HepG2 (cell line): Measurements from ENCODE around the gene VASH2. TPM values are rescaled to one million over a fixed set of nuclear protein-coding genes. Genes with fewer than 3 reads are reported as not detected.

Experiments
- ATAC-seq: fragments of 200-7000 bp; cut with Tn5 transposase; 3 replicates; pipeline ENCODE4 v1.9.1; 2020; ENCODE audit warnings: mild to moderate bottlenecking, moderate library complexity
- BruUV-seq: library from RNA; stranded (reverse); fragments of 400-500 nt; replicated peaks from 2 replicates; lab custom pipeline; 2021; lab: Mats Ljungman, UMichigan
- CTCF ChIA-PET: fragments of 300-600 bp; formaldehyde crosslinking; extraction: SDS; loops from one replicate; lab custom pipeline; 2021; ENCODE audit warnings: low total read pairs, inconsistent platforms, low intra/inter-chr PET ratio; lab: Yijun Ruan, JAX
- POLR2A ChIA-PET: fragments of 350-600 bp; sonication (Branson Sonifier 250); formaldehyde crosslinking; loops from one replicate; lab custom pipeline; 2020; ENCODE audit warnings: antibody characterized with exemption, inconsistent platforms; lab: Yijun Ruan, JAX
- DNase-seq: peaks from one replicate; pipeline ENCODE4 v3.0.0-alpha.2; 2015; ENCODE audit warnings: low spot score
- FAIRE-seq: peaks from 3 replicates; lab custom pipeline; 2011; peaks lifted over from hg19 to GRCh38; lab: Jason Lieb, UNC
- H2AFZ ChIP-seq: one replicate; pipeline ENCODE4 v1.6.1; 2011; ENCODE audit warnings: low read length, inconsistent platforms
- H3K27ac ChIP-seq: fragments of 300-600 bp; 3 replicates; pipeline ENCODE4 v1.8.0; 2011; ENCODE audit warnings: mixed run types, mild to moderate bottlenecking, mixed read lengths, low read length, inconsistent platforms; ENCODE audit not compliant: insufficient read depth; ENCODE audit errors: extremely low read length
- H3K27me3 ChIP-seq, 2 experiments: fragments of 200-600 bp in 1 of 2; 2 replicates in 1 of 2; 3 replicates in 1 of 2; pipeline versions ENCODE4 v1.6.0 to v1.8.0; 2011; ENCODE audit warnings: low read length in 2 of 2, mild to moderate bottlenecking in 2 of 2, moderate library complexity in 2 of 2, inconsistent platforms in 1 of 2; ENCODE audit not compliant: insufficient read depth in 2 of 2, control insufficient read depth in 1 of 2
- H3K36me3 ChIP-seq, 2 experiments: fragments of 200-600 bp in 1 of 2; replicated peaks in 1 of 2; 2 replicates in 1 of 2; 3 replicates in 1 of 2; pipeline versions ENCODE4 v1.5.1 to v1.8.0; 2011; ENCODE audit warnings: low read length in 2 of 2, inconsistent platforms in 1 of 2; ENCODE audit not compliant: insufficient read depth in 2 of 2, control insufficient read depth in 1 of 2
- H3K4me1 ChIP-seq: 2 replicates; pipeline ENCODE4 v1.5.1; 2012; ENCODE audit warnings: low read length, inconsistent platforms; ENCODE audit not compliant: insufficient read depth
- H3K4me2 ChIP-seq: 2 replicates; pipeline ENCODE4 v1.6.0; 2011; ENCODE audit warnings: low read depth, low read length, inconsistent platforms
- H3K4me3 ChIP-seq, 3 experiments: fragments of 200-600 bp in 1 of 3; sonication (generic), shearing (Covaris generic) in 1 of 3; replicated peaks in 1 of 3; 2 replicates each; pipeline ENCODE4 v1.5.1; 2011 to 2016; ENCODE audit warnings: low read length in 3 of 3, inconsistent platforms in 2 of 3, low read depth in 2 of 3, mild to moderate bottlenecking in 2 of 3, control low read depth in 1 of 3, mixed read lengths in 1 of 3; ENCODE audit not compliant: insufficient read depth in 1 of 3
- H3K79me2 ChIP-seq: one replicate; pipeline ENCODE4 v1.6.1; 2011; ENCODE audit warnings: low read length, inconsistent platforms; ENCODE audit not compliant: insufficient read depth
- H3K9ac ChIP-seq: 2 replicates; pipeline ENCODE4 v1.6.0; 2011; ENCODE audit warnings: mild to moderate bottlenecking, low read depth, low read length, inconsistent platforms; ENCODE audit not compliant: insufficient read depth
- H3K9me3 ChIP-seq: 2 replicates; pipeline ENCODE4 v1.5.1; 2012; ENCODE audit warnings: mild to moderate bottlenecking, low read length
- H4K20me1 ChIP-seq: 2 replicates; pipeline ENCODE4 v1.6.0; 2011; ENCODE audit warnings: inconsistent platforms, mild to moderate bottlenecking, low read length, moderate library complexity; ENCODE audit not compliant: insufficient read depth
- GMEB2 ChIP-seq: IDR thresholded peaks from 2 replicates; pipeline ENCODE4 v1.6.1; 2016; ENCODE audit warnings: missing biosample characterization, missing genetic modification reagents, low read depth
- MAFF ChIP-seq: IDR thresholded peaks from 2 replicates; pipeline ENCODE4 v1.6.1; 2011; ENCODE audit warnings: low read depth, low read length, improper control_type of control experiment
- MAFK ChIP-seq, 2 experiments: IDR thresholded peaks in 1 of 2; conservative IDR thresholded peaks in 1 of 2; 2 replicates each; pipeline ENCODE4 v1.6.1; 2011; ENCODE audit warnings: improper control_type of control experiment in 2 of 2, low read length in 2 of 2
- PBX3 ChIP-seq: sonication (generic); formaldehyde crosslinking; IDR thresholded peaks from 2 replicates; pipeline ENCODE4 v1.8.1; 2023; ENCODE audit warnings: missing genetic modification reagents, inconsistent platforms, borderline replicate concordance
- ZNF772 ChIP-seq: sonication (generic); formaldehyde crosslinking; IDR thresholded peaks from 2 replicates; pipeline ENCODE4 v1.5.0; 2020; ENCODE audit warnings: mild to moderate bottlenecking, missing genetic modification reagents
- WGBS: methylation state at CpG from one replicate; pipeline ENCODE4 v1.1.6; 2017; ENCODE audit warnings: low lambda C conversion rate; 5-methylcytosine and 5-hydroxymethylcytosine counted together
- in situ Hi-C: cut with HindIII; loops from 2 replicates; pipeline ENCODE4 v1.10.0; 2017; ENCODE audit warnings: low pct_unique_long_range_greater_than_20kb; ENCODE audit not compliant: extremely low pct_ligation_motif_present
- intact Hi-C: fragments of 100-400 bp; cut with micrococcal nuclease; formaldehyde crosslinking; loops from one replicate; pipeline ENCODE4 v1.10.0; 2022; ENCODE audit not compliant: unreplicated experiment
- polyA plus RNA-seq, 8 experiments: library from polyadenylated mRNA; depleted of rRNA in 3 of 8; stranded (reverse) in 7 of 8; unstranded in 1 of 8; fragments of >200 nt; fragmentation: Illumina TruSeq in 4 of 8; extraction: Trizol in 4 of 8; gene quantifications; 2 replicates each; pipeline versions ENCODE4 v1.2.1 to v1.2.3, GENCODE V29; 2011 to 2016; ENCODE audit warnings: low read depth in 4 of 8, missing spikeins in 1 of 8, mixed read lengths in 1 of 8; ENCODE audit not compliant: insufficient read depth in 1 of 8
- total RNA-seq, 5 experiments: library from RNA; depleted of rRNA; stranded (reverse); fragments of >200 nt; fragmentation: Illumina TruSeq; extraction: Trizol; gene quantifications; 2 replicates each; pipeline ENCODE4 v1.2.3, GENCODE V29; 2016; ENCODE audit warnings: low read depth in 1 of 5

VASH2 gene
- total and polyA plus RNA-seq, 2 of the 13 experiments (the other 11 are each of a cell fraction or from before 2014, with no cell fraction given) = 0.44 to 1.00 TPM

GRCh38 chr1:212926372-212926771 lies 24.0 kb upstream of the VASH2 start (continued):
- TF ChIP-seq GMEB2 (CRISPR knock-in tag) (no peak), ZNF772 (CRISPR knock-in tag) (no peak)

- CTCF ChIA-PET = no interaction called here
- DNase-seq = no peak
- peak; percentile 61 for ATAC-seq
- Histone ChIP-seq H3K27ac (no peak overlapping the region), H4K20me1 (no peaks in the 10 kb centered on the region), H3K36me3 (no peaks in the 10 kb centered on the region), H3K4me1 (peaks cover 35% of the 10 kb centered on the region), H3K9ac (no peak overlapping the region), H2AFZ (peak overlapping the region; percentile 78), H3K9me3 (no peaks in the 10 kb centered on the region), H3K4me3 (no peak overlapping the region; a peak in 1 of 6 replicates), H3K4me2 (peak overlapping the region; percentile 56), H3K79me2 (no peaks in the 10 kb centered on the region), H3K27me3 (no peaks in the 10 kb centered on the region)
- FAIRE-seq = no peak
- 25% methylated on average over 8 of the region's 10 CpGs for WGBS
- BruUV-seq = no TSS peak
- TF ChIP-seq PBX3 (CRISPR knock-in tag) (no peak), MAFK (conservative IDR thresholded peaks at IDR 0.05 in 1 of 2, IDR thresholded peaks at IDR 0.05 in 1 of 2; ENCODE audit: low read length in 2 of 2) (peak; percentile 94 to 95), MAFF (peak; percentile 95)
- POLR2A ChIA-PET = interaction anchor here (1.3 kb wide), 1 partner anchor 137 kb away, joined by 3 read pairs; the partner anchor contains the start of genes NSL1 and TATDN3
- in situ Hi-C loops = no loop called here
- intact Hi-C loops = loop anchor here (10.0 kb wide), 1 partner anchor 126 kb away; the partner anchor contains the start of gene RPS6KC1
Measured at GRCh38 chr1:212928323-212929291, 21.7 kb upstream of the VASH2 start.
